Measurements from ENCODE around the gene IFNGR1. TPM values are rescaled to one million over a fixed set of nuclear protein-coding genes. Genes with fewer than 3 reads are reported as not detected.

The IFNGR1 gene
- total and polyA plus RNA-seq, 2 experiments from 2014 or later, result 22.8 to 23.2 TPM

- Histone ChIP-seq H2AFZ (no peak overlapping the region), H3K9me2 (ENCODE audit: insufficient read depth) (no peaks in the 10 kb centered on the region; the same call in 1 of the 2 replicates), H3K27me3 (ENCODE audit: insufficient read depth) (no peaks in the 10 kb centered on the region), H3K4me2 (no peak overlapping the region), H3K27ac (ENCODE audit: low read depth) (no peak overlapping the region), H3K79me2 (replicated peaks; ENCODE audit: insufficient read depth) (no peaks in the 10 kb centered on the region), H4K20me1 (replicated peaks; ENCODE audit: insufficient read depth) (no peaks in the 10 kb centered on the region), H3K4me1 (ENCODE audit: insufficient read depth) (no peaks in the 10 kb centered on the region), H3K36me3 (ENCODE audit: insufficient read depth) (peaks cover 31% of the 10 kb centered on the region), H3F3A (replicated peaks; ENCODE audit: low read depth) (no peaks in the 10 kb centered on the region), H3K4me3 (no peak overlapping the region)
- H3K27me3 Mint-ChIP-seq (ENCODE audit: insufficient read depth, low read depth, poor library complexity), result peaks cover 3% of the 10 kb centered on the region
- ATAC-seq (no peak), DNase-seq (ENCODE audit: low spot score) (no peak)
- H3K4me1 Mint-ChIP-seq, result no peaks in the 10 kb centered on the region
- no peak overlapping the region for H3K27ac Mint-ChIP-seq
- peaks cover 37% of the 10 kb centered on the region for H3K36me3 Mint-ChIP-seq (ENCODE audit: low read depth)
- H3K4me3 Mint-ChIP-seq, result no peak overlapping the region
- TF ChIP-seq JUNB (IDR thresholded peaks at IDR 0.05; ENCODE audit: unreplicated experiment), result no peak
- no peak for TF ChIP-seq POLR2AphosphoS5 (IDR thresholded peaks at IDR 0.05; ENCODE audit: low read depth)
- TF ChIP-seq REST (IDR thresholded peaks at IDR 0.05; ENCODE audit: unreplicated experiment), result no peak
- TF ChIP-seq NANOG (IDR thresholded peaks at IDR 0.05; ENCODE audit: borderline replicate concordance), result no peak
- no peak for TF ChIP-seq ZNF114 (CRISPR knock-in tag; IDR thresholded peaks at IDR 0.05)
- no peak for TF ChIP-seq CTCF (conservative IDR thresholded peaks at IDR 0.05; ENCODE audit: low read depth in 2 of 2)
- no peak for TF ChIP-seq STAT1 (IDR thresholded peaks at IDR 0.05; ENCODE audit: unreplicated experiment)
- TF ChIP-seq EZH2 (IDR thresholded peaks at IDR 0.05; ENCODE audit: low read depth, unreplicated experiment), result no peak
- no peak for TF ChIP-seq EZH2phosphoT487 (IDR thresholded peaks at IDR 0.05; ENCODE audit: unreplicated experiment)
- TF ChIP-seq ETS1 (IDR thresholded peaks at IDR 0.05), result no peak
- TF ChIP-seq ZNF331 (CRISPR knock-in tag; IDR thresholded peaks at IDR 0.05; ENCODE audit: low read depth), result no peak
- TF ChIP-seq CREB1 (CRISPR knock-in tag; IDR thresholded peaks at IDR 0.05; ENCODE audit: low read depth), result no peak
- no peak for TF ChIP-seq ZNF462 (CRISPR knock-in tag; IDR thresholded peaks at IDR 0.05)
- H3K9me3 Mint-ChIP-seq, result peaks cover 68% of the 10 kb centered on the region
Observed at GRCh38 chr6:137190583-137191094, 28.5 kb downstream of the IFNGR1 start.
